Tracheal epithelial cell (primary cell): ENCODE data around the gene RGL4. TPM values are rescaled to one million over a fixed set of nuclear protein-coding genes. Genes with fewer than 3 reads are reported as not detected.

ENCODE experiments used
- total RNA-seq: library from RNA; depleted of rRNA; stranded (reverse); fragments of >200 nt; gene quantifications from 2 replicates; pipeline ENCODE4 v1.2.1, GENCODE V29; 2014

Gene RGL4, protein sequence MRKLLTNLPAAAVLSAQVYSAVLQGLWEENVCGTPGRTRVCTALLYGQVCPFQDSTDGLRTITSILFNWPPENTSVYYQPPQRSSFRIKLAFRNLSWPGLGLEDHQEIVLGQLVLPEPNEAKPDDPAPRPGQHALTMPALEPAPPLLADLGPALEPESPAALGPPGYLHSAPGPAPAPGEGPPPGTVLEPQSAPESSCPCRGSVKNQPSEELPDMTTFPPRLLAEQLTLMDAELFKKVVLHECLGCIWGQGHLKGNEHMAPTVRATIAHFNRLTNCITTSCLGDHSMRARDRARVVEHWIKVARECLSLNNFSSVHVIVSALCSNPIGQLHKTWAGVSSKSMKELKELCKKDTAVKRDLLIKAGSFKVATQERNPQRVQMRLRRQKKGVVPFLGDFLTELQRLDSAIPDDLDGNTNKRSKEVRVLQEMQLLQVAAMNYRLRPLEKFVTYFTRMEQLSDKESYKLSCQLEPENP
- under 0.01 TPM in 1 of 2 replicates, not detected in the other for total RNA-seq

DNA sequence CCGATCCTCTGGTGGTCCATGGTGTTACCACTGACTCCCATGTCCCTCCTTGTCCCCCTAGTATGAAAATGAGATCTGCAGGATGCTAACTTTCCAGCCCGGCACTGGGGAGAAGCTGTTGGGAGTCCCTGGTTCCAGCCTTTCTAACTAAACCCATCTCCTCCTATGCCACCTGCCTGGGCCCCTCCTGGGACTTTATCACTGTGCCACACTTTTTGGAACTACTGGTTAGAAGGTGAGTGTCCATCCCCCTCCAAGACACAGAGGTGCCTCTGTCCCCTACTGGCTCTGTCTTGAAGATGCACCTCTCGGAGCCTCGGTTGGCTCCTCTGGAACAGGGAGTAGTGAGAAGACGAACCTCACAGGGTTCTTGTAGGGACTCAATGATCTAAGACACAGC, at the start of gene RGL4:
Gene RGL4 (plus strand): TSS at position 301 of the 400 bp plus-strand sequence. CDS start 1,018 bp downstream, outside the sequence.

Other genes starting within 250 kb of the RGL4 start
- not detected in 2 replicates for gene IGLL1, start 110.7 kb upstream of the RGL4 start, total RNA-seq
- gene DRICH1, start 58.7 kb upstream of the RGL4 start, total RNA-seq = not detected in 2 replicates
- 0.85 and 1.9 TPM in 2 replicates for gene ZNF70, start 60.1 kb downstream of the RGL4 start, total RNA-seq
- 1.2 TPM in 1 of 2 replicates, not detected in the other for gene VPREB3, start 63.4 kb downstream of the RGL4 start, total RNA-seq
- not detected in 2 replicates for gene C22orf15, start 72.0 kb downstream of the RGL4 start, total RNA-seq
- 8.1 and 9.2 TPM in 2 replicates for gene CHCHD10, start 77.0 kb downstream of the RGL4 start, total RNA-seq
- gene MMP11, start 81.8 kb downstream of the RGL4 start, total RNA-seq = 3.4 TPM in 2 replicates
- 23.1 and 26.2 TPM in 2 replicates for gene SMARCB1, start 96.0 kb downstream of the RGL4 start, total RNA-seq
- gene DERL3, start 148.0 kb downstream of the RGL4 start, total RNA-seq = 1.2 TPM in 1 of 2 replicates, not detected in the other
- 8.3 and 11.1 TPM in 2 replicates for gene SLC2A11, start 166.9 kb downstream of the RGL4 start, total RNA-seq
- 383 and 403 TPM in 2 replicates for gene MIF, start 203.4 kb downstream of the RGL4 start, total RNA-seq